GM12878 (cell line): Measurements from ENCODE around the gene DQX1. TPM values are rescaled to one million over a fixed set of nuclear protein-coding genes. Genes with fewer than 3 reads are reported as not detected.

Source experiments
- ATAC-seq: fragments of 200-7000 bp; cut with Tn5 transposase; 3 replicates; pipeline ENCODE4 v1.9.1; 2020; ENCODE audit warnings: mild to moderate bottlenecking, moderate library complexity
- BruUV-seq: library from RNA; stranded (reverse); fragments of 400-500 nt; replicated peaks from 2 replicates; lab custom pipeline; 2021; lab: Mats Ljungman, UMichigan
- CTCF ChIA-PET: fragments of 300-600 bp; sonication (Branson Sonifier 250); formaldehyde crosslinking; extraction: SDS; loops from one replicate; lab custom pipeline; 2021; ENCODE audit warnings: inconsistent platforms; lab: Yijun Ruan, JAX
- POLR2A ChIA-PET: fragments of 350-600 bp; formaldehyde crosslinking; extraction: SDS; loops from one replicate; lab custom pipeline; 2021; ENCODE audit warnings: inconsistent platforms; lab: Charles Lee
- RAD21 ChIA-PET: fragments of 300-600 bp; sonication (Branson Sonifier 250); formaldehyde crosslinking; loops from one replicate; lab custom pipeline; 2023; ENCODE audit warnings: antibody characterized with exemption; ENCODE audit not compliant: unreplicated experiment; lab: Charles Lee
- SMC1A ChIA-PET: fragments of 300-600 bp; sonication (Branson Sonifier 250); formaldehyde crosslinking; loops from one replicate; lab custom pipeline; 2023; ENCODE audit not compliant: unreplicated experiment, uncharacterized antibody; lab: Charles Lee
- DNase-seq: peaks from one replicate; pipeline ENCODE4 v3.0.0-alpha.2; 2011; ENCODE audit warnings: low read depth, low spot score
- FAIRE-seq: peaks from 3 replicates; lab custom pipeline; 2011; peaks lifted over from hg19 to GRCh38; lab: Jason Lieb, UNC
- H2AFZ ChIP-seq: 2 replicates; pipeline ENCODE4 v1.6.0; 2011; ENCODE audit warnings: low read depth, low read length, control low read depth; ENCODE audit not compliant: control insufficient read depth
- H3K27ac ChIP-seq: 2 replicates; pipeline ENCODE4 v1.5.1; 2011; ENCODE audit warnings: control low read depth; ENCODE audit not compliant: control insufficient read depth, insufficient read depth
- H3K27me3 ChIP-seq, 2 experiments: replicated peaks in 1 of 2; 2 replicates each; pipeline versions ENCODE4 v1.6.0 to v1.6.1; 2011; ENCODE audit warnings: low read length in 1 of 2; ENCODE audit not compliant: control insufficient read depth in 2 of 2, insufficient read depth in 2 of 2
- H3K36me3 ChIP-seq, 2 experiments: 2 replicates each; pipeline ENCODE4 v1.5.1; 2011; ENCODE audit warnings: low read length in 1 of 2; ENCODE audit not compliant: control insufficient read depth in 2 of 2, insufficient read depth in 2 of 2
- H3K4me1 ChIP-seq: 2 replicates; pipeline ENCODE4 v1.6.1; 2011; ENCODE audit warnings: mild to moderate bottlenecking, low read length, moderate library complexity, mixed read lengths; ENCODE audit not compliant: control insufficient read depth, insufficient read depth
- H3K4me2 ChIP-seq: 2 replicates; pipeline ENCODE4 v1.6.0; 2011; ENCODE audit warnings: control low read depth; ENCODE audit not compliant: control insufficient read depth, insufficient read depth
- H3K4me3 ChIP-seq: fragments of 200-600 bp; sonication (generic); 2 replicates; pipeline ENCODE4 v1.5.1; 2016
- H3K79me2 ChIP-seq: 2 replicates; pipeline ENCODE4 v1.6.0; 2011; ENCODE audit warnings: low read length; ENCODE audit not compliant: control insufficient read depth, insufficient read depth
- H3K9ac ChIP-seq: 2 replicates; pipeline ENCODE4 v1.8.0; 2011; ENCODE audit warnings: low read length, control low read depth, mixed read lengths; ENCODE audit not compliant: control insufficient read depth, insufficient read depth
- H3K9me3 ChIP-seq: replicated peaks from 3 replicates; pipeline ENCODE4 v1.5.1; 2011; ENCODE audit warnings: mild to moderate bottlenecking, low read length; ENCODE audit not compliant: control insufficient read depth, insufficient read depth
- H4K20me1 ChIP-seq: 2 replicates; pipeline ENCODE4 v1.6.0; 2011; ENCODE audit not compliant: control insufficient read depth, insufficient read depth
- E2F8 ChIP-seq: fragments of 450-650 bp; IDR thresholded peaks from 2 replicates; pipeline ENCODE4 v1.6.1; 2018; ENCODE audit warnings: mild to moderate bottlenecking, low read depth, moderate library complexity; ENCODE audit not compliant: partially characterized antibody
- EZH2 ChIP-seq: IDR thresholded peaks from 2 replicates; pipeline ENCODE4 v1.6.1; 2012; ENCODE audit warnings: low read depth, mild to moderate bottlenecking, control low read depth, inconsistent platforms, low read length, borderline replicate concordance; ENCODE audit not compliant: control insufficient read depth
- FOXM1 ChIP-seq: IDR thresholded peaks from 2 replicates; pipeline ENCODE4 v1.6.1; 2012; ENCODE audit warnings: low read depth, mild to moderate bottlenecking, inconsistent platforms, low read length, moderate library complexity
- HDAC6 ChIP-seq: fragments of 200-600 bp; sonication (generic); IDR thresholded peaks from one replicate; pipeline ENCODE4 v1.8.0; 2017; ENCODE audit warnings: antibody characterized with exemption; ENCODE audit not compliant: unreplicated experiment
- POLR2A ChIP-seq: IDR thresholded peaks from 2 replicates; pipeline ENCODE4 v1.6.1; 2011; ENCODE audit warnings: low read depth, mild to moderate bottlenecking, low read length
- USF2 ChIP-seq: IDR thresholded peaks from 2 replicates; pipeline ENCODE4 v1.6.1; 2011; ENCODE audit warnings: low read depth, low read length, improper control_type of control experiment, borderline replicate concordance
- ZNF384 ChIP-seq: IDR thresholded peaks from 2 replicates; pipeline ENCODE4 v1.6.1; 2012; ENCODE audit warnings: low read depth, mild to moderate bottlenecking, low read length, improper control_type of control experiment, borderline replicate concordance
- WGBS: methylation state at CpG from one replicate; pipeline ENCODE4 v1.1.6; 2016; ENCODE audit warnings: low lambda C conversion rate; ENCODE audit not compliant: insufficient replicate concordance, insufficient coverage; ENCODE audit errors: missing lambda C conversion rate; 5-methylcytosine and 5-hydroxymethylcytosine counted together
- in situ Hi-C: fragments of 300-500 bp; cut with MboI; formaldehyde crosslinking; loops from 9 replicates; pipeline ENCODE4 v1.14.3; 2018; ENCODE audit warnings: mixed read lengths
- intact Hi-C: fragments of 100-400 bp; cut with micrococcal nuclease; formaldehyde crosslinking; loops from one replicate; pipeline ENCODE4 v1.14.2; 2022; ENCODE audit not compliant: unreplicated experiment
- polyA plus RNA-seq, 11 experiments: library from polyadenylated mRNA; depleted of rRNA in 4 of 11; unstranded in 6 of 11; stranded (reverse) in 5 of 11; fragments of >200 nt; fragmentation: Nextera tagmentation in 4 of 11; fragmentation: Illumina TruSeq in 1 of 11; extraction: Ambion mirVana in 4 of 11; extraction: Trizol in 1 of 11; gene quantifications; 1 replicate in 1 of 11; 2 replicates in 10 of 11; pipeline versions ENCODE4 v1.2.1 to v1.2.3, GENCODE V29; 2011 to 2016; ENCODE audit warnings: inconsistent platforms in 2 of 11, missing spikeins in 2 of 11, low read depth in 1 of 11
- total RNA-seq, 4 experiments: library from RNA; depleted of rRNA in 3 of 4; stranded (reverse); fragments of >200 nt in 3 of 4; fragmentation: Illumina TruSeq in 1 of 4; extraction: Trizol in 1 of 4; gene quantifications; 2 replicates each; pipeline versions ENCODE4 v1.2.1 to v1.2.3, GENCODE V29; 2013 to 2021

DQX1 gene
- total and polyA plus RNA-seq, 10 of the 15 experiments (the other 5 are each of a cell fraction or from before 2014, with no cell fraction given) = 0.34 to 2.1 (median 0.86) TPM

GRCh38 chr2:74499940-74500577, 26.0 kb downstream of the DQX1 start:
- Histone ChIP-seq H3K79me2 (no peaks in the 10 kb centered on the region), H4K20me1 (no peaks in the 10 kb centered on the region), H2AFZ (no peak overlapping the region), H3K36me3 (no peaks in the 10 kb centered on the region), H3K27me3 (peaks cover 15 to 25% of the 10 kb centered on the region in 2 experiments; a peak in 3 of 4 replicates), H3K4me2 (no peak overlapping the region), H3K27ac (no peak overlapping the region), H3K9ac (no peak overlapping the region), H3K4me1 (peaks cover 15% of the 10 kb centered on the region), H3K4me3 (no peak overlapping the region), H3K9me3 (no peaks in the 10 kb centered on the region)
- DNase-seq (no peak), ATAC-seq (no peak), FAIRE-seq (no peak)
- TF ChIP-seq ZNF384 (no peak), EZH2 (0 out of 2 replicates have a peak, but pooled peaks have one; percentile 78)
- in situ Hi-C loops (no loop called here), intact Hi-C loops (no loop called here)
- CTCF ChIA-PET = interaction anchor here (1.4 to 13.9 kb wide), 4 partner anchors 17 to 87 kb away, joined by 4 to 231 read pairs (median 84); partner anchors contain the start of genes AUP1, CCDC142, DQX1 and HTRA2
- SMC1A ChIA-PET = interaction anchor here (0.9 to 7.0 kb wide), 5 partner anchors 10 to 86 kb away, joined by 3 to 71 read pairs (median 4); partner anchors contain the start of gene DQX1
- WGBS = 83% methylated on average over 15 of the region's 15 CpGs
- RAD21 ChIA-PET = interaction anchor here (1.1 to 2.6 kb wide), 4 partner anchors 16 to 89 kb away, joined by 4 to 10 read pairs (median 6); partner anchors contain the start of genes CCDC142, INO80B and TTC31
- BruUV-seq = no TSS peak
- POLR2A ChIA-PET = interaction anchor here (1.1 kb wide), 1 partner anchor 29 kb away, joined by 3 read pairs; the partner anchor contains the start of gene AUP1

GRCh38 chr2:74499267-74499939, 26.6 kb downstream of the DQX1 start, which contains the start of gene LBX2:
Gene LBX2 (minus strand): TSS chr2:74499603. CDS start chr2:74499537, 66 bp downstream.
- POLR2A ChIA-PET = no interaction called here
- Histone ChIP-seq H3K27me3 (peaks cover 15 to 25% of the 10 kb centered on the region in 2 experiments; a peak in 3 of 4 replicates), H3K4me2 (peak within 1 kb of the TSS; percentile 46), H3K79me2 (no peaks in the 10 kb centered on the region), H3K4me3 (peak within 1 kb of the TSS; percentile 57; the same call in 1 of the 2 replicates), H4K20me1 (no peaks in the 10 kb centered on the region), H3K4me1 (peaks cover 15% of the 10 kb centered on the region), H3K27ac (no peak within 1 kb of the TSS), H3K9ac (no peak within 1 kb of the TSS)
- SMC1A ChIA-PET = interaction anchor here (1.3 to 7.0 kb wide), 2 partner anchors 58 to 87 kb away, joined by 3 to 71 read pairs; no protein-coding TSS in a partner anchor
- no peak for ATAC-seq
- 44% methylated on average over 52 of the region's 65 CpGs for WGBS
- intact Hi-C loops = no loop called here
- no TSS peak for BruUV-seq
- in situ Hi-C loops = no loop called here
- DNase-seq = no peak
- no peak for TF ChIP-seq USF2
- TF ChIP-seq FOXM1 = no peak
- no peak for TF ChIP-seq E2F8
- TF ChIP-seq HDAC6 = peak; percentile 55
- TF ChIP-seq POLR2A = 0 out of 2 replicates have a peak, but pooled peaks have one; percentile 8
- TF ChIP-seq, all 136 proteins: peak for 2
- FAIRE-seq = no peak
- Histone ChIP-seq H3K36me3 (no peaks in the 10 kb centered on the region), H3K9me3 (no peaks in the 10 kb centered on the region), H2AFZ (no peak within 1 kb of the TSS)
- RAD21 ChIA-PET = interaction anchor here (1.7 to 2.6 kb wide), 2 partner anchors 45 to 89 kb away, joined by 4 to 10 read pairs; partner anchors contain the start of gene INO80B
- CTCF ChIA-PET = interaction anchor here (0.6 to 13.9 kb wide), 2 partner anchors 77 to 87 kb away, joined by 4 to 231 read pairs; no protein-coding TSS in a partner anchor
